Peyer's patch (tissue), 4 donors: ENCODE results near the gene MYL10.

Experiments
- CTCF ChIP-seq, 6 experiments: fragments of 450-650 bp in 4 of 6; fragments of 200-600 bp in 2 of 6; sonication (generic) in 1 of 6; IDR thresholded peaks; one replicate each; pipeline ENCODE4 v1.5.1; 2017 to 2019; ENCODE audit warnings: antibody characterized with exemption in 6 of 6, mild to moderate bottlenecking in 3 of 6, moderate library complexity in 1 of 6
- POLR2A ChIP-seq, 2 donors: fragments of 450-650 bp; IDR thresholded peaks; one replicate each; pipeline ENCODE4 v1.5.1; 2017; ENCODE audit warnings: antibody characterized with exemption in 2 of 2, mild to moderate bottlenecking in 2 of 2, moderate library complexity in 2 of 2

DNA sequence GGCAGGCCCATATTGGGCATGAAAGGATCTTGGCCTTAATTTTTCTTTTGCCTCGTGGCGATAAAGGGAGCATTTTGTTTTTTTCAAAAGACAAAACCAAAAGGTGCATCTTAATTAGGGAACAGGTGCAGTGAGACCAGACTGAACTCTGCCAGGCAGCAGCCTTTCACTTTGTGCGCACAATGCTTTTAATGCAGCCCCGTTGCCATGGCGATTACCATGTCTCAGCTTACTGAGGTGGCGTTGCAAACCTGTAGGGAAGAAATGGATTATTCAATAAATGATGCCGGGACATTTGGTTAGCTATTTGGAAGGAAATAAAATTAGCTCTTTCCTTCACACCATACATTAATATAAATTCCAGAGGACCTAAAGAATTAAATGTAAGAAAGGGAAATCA, 61.9 kb downstream of the MYL10 start:
- TF ChIP-seq CTCF (IDR thresholded peaks at IDR 0.05) (no peak), POLR2A (IDR thresholded peaks at IDR 0.05) (no peak)
